OCI-LY3 (cell line): ENCODE data around the gene IL21.

Source experiments
- CTCF ChIP-seq: fragments of 200-600, 300-600 bp; sonication (generic); IDR thresholded peaks from 2 replicates; pipeline ENCODE4 v1.5.1; 2014; ENCODE audit warnings: antibody characterized with exemption, low read length, low read depth
- EZH2phosphoT487 ChIP-seq: fragments of 200-600 bp; shearing (Covaris generic); IDR thresholded peaks from 2 replicates; pipeline ENCODE4 v1.6.1; 2018; ENCODE audit warnings: antibody characterized with exemption, mixed run types, low read depth

DNA sequence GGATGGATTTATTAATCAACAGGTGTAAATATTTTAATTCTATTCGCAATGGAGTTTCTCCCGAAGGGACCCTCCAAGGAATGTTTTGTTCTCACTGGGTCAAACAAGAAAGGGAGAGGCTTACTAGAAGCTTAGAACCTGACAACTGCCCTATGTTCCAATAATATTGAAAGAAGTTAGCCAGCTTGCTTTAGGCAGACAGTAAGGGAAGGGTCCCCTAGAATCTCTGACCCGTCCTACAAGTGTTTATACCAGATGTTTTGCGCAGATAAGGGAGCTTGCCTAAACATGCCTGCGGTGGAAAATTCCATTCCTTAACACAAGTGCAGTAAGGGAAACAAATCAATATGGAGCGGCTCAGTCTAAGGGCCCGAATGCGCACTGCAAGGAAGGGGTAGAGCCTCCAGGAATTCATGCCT is 17.7 kb downstream of the IL21 start:
- TF ChIP-seq CTCF = no peak
- TF ChIP-seq EZH2phosphoT487 = no peak
